ENCODE data around the gene BLTP2.
"Not testable (repeated sequence)": the region's sequence is repeated elsewhere in the genome, so short reads cannot be mapped to it uniquely, and the experiment has no call there.

Gene BLTP2

DNA sequence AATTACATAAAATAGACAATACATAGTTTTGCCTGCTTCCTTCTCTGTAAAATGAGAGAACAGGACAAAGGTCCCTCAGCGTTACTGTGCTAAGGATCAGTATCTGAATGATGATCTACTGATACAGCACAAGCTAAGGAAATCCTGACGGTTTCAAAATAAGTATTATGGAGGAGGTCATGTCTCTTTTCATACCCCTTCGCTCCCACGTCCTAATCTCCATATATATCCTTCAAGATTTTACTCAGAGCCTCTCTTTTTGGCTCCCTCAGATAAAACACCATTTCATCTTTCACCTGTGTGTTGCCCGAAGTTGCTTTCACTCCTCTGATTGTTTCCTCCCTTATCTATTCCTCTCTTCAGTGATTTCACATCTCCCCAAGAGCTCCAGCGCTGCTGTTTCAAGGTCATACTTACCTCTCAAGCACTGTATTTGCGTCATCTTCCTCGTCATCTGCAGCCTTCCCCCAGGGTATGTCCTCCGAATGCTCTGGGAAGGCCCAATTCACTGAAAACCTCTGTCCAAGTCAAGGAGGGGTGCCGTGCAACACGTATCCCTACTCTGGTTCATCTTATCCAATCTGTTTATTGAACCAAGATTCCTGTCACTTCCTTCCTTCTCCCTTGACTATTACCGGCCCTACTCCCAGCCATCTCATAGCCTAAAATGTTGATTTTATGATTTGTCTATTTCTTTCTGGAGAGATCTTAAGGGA is 1.2 kb upstream of the BLTP2 start:
- DNase-seq (ENCODE audit: low spot score) = no peak

DNA sequence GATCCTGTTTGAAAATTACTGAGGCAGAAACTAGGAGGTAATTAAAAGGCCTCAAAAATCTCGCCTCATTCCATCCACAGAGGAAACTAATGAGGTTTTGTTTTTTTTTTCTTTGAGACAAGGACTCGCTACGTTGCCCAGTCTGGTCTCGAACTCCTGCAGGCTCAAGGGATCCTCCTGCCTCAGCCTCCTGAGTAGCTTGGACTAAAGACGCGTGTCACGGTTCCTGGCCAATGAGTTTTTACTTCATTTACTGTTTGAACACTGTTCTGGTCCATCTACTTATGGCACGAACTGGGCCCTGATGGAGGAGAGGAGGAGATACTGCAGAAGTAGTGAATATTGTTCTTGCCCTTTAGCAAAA is 600 bp upstream of the BLTP2 start:
- peak; percentile 11 for DNase-seq (ENCODE audit: low spot score)

- DNase-seq (ENCODE audit: low spot score) = peak; percentile 36
These were observed 773 bp downstream of the BLTP2 start for GRCh38 chr17:28643983-28644786.

- no peak for DNase-seq (ENCODE audit: low spot score)
These were observed 3.4 kb downstream of the BLTP2 start for GRCh38 chr17:28641579-28641978.

- DNase-seq (ENCODE audit: low spot score) = no peak
These were observed 9.5 kb downstream of the BLTP2 start for GRCh38 chr17:28635506-28635905.

- peak; percentile 54 for DNase-seq (ENCODE audit: low spot score)
These were observed 10.6 kb downstream of the BLTP2 start for GRCh38 chr17:28634206-28634865.

GRCh38 chr17:28626818-28627217 is 18.1 kb downstream of the BLTP2 start:
- no peak for DNase-seq (ENCODE audit: low spot score)

DNA sequence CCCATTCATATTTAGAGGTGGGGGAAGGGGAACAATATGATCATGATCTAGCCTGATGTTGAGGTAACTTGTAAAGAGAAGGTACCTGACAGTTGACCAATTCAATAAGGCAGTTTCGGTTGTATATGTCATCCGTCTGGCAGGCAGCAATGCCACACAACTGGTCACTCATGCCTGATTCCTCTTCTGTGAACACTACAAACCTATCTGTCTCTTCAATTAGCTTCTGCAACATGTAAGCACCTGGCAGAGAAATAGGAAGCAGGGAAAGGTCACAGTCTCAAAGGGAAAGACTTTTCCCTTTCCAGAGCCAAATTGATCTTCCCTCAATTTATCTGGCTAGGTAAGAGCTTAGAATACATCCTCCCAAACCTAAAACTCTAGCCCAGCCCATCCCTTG is 20.8 kb downstream of the BLTP2 start:
- no peak for DNase-seq (ENCODE audit: low spot score)

DNA sequence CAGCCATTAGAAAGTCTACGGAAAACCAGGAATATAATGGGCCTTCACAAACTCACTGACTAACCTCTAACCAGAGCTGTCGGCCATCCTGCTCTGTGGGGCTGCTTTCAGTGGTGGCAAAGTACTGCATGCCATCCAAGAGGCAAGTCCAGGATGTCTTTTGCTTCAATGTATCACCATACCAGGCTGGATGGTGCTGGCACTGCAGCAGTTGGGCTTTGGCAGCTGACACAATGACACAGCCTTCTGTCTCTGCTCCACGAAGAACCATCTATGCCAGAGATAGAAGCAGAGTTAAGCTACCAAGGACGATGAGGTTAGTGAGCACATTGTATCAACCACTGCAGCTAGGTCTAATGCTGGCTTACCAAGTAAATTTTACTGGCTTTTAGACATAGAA is 21.3 kb downstream of the BLTP2 start:
- DNase-seq (ENCODE audit: low spot score) = peak; percentile 54

GRCh38 chr17:28622186-28622585 is 22.8 kb downstream of the BLTP2 start:
- DNase-seq (ENCODE audit: low spot score) = no peak

DNA sequence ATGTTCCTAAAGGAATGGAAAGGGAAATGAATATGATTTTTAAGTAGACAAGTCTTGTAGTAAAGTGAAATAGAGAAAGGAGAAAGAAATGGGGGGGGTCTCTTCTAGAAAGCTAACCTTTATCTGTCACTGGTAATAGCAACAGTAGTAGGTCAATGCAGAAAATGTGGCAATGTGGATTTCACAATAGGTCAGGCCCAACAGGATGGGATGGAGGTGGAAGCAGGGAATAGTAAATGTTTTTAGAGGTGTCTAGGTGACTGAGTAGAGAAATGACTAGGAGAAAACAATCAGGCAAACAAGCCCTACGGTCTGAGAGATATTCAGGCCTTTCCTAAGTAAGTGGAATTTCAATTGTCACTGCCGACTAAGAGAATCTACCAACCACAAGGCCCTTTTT is 24.9 kb downstream of the BLTP2 start:
- DNase-seq (ENCODE audit: low spot score) = no peak

DNA sequence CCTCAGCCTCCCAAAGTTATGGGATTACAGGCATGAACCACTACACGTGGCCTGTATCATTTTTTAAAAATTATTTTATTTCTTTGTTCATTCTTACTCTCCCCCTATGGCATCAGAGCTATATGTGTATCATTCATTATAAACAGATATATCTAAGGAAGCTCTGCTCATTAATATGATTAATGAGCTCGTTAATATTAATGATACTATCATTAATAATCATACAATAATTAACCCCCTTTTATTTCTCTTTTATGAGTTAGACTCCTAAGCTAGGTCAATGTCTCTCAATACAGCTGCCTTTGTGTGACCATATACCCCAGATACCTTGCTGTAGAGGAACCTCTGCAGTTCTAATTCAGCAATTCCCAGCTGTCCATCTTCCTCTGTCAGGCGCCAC is 26.5 kb downstream of the BLTP2 start:
- DNase-seq (ENCODE audit: low spot score) = no peak

- DNase-seq (ENCODE audit: low spot score) = no peak
These were observed 28.7 kb downstream of the BLTP2 start for GRCh38 chr17:28616281-28616680.

DNA sequence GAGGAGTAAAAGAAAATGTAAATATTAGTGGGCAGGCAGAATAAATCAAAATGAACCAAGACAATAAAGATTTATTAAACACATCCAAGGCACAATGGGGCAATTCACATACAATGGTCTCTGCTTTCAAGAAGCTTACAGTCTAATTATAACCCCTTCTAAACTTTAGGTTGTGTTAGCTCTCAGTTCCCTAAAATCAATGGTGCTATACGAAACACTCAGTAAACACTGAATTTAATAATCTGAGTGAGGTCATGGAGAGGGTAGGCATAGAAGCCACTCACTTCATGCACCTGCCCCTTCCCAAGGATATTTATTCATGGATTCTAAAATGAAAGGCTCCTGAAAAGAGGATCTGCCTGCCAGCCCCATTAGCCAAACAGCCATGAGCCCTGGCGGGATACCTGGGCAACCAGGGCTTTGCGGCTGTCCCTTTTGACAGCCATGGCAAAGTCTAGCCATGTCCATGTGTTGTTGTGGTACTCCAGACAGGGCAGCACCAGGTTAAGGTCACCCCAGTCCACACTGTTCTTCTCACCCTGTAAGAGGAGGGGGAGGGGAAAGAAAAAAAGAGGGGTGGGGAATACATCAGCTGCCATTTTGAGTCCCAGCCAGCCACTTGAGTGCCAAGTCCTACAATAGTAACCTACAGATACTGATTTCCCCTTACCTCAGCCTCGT is 29.6 kb downstream of the BLTP2 start:
- DNase-seq (ENCODE audit: low spot score) = no peak

GRCh38 chr17:28613931-28614381 is 31.0 kb downstream of the BLTP2 start, which contains the start of gene RSKR:
TSS of gene RSKR (minus strand) at chr17:28614185. CDS start at chr17:28614161, 24 bp downstream.
- DNase-seq (ENCODE audit: low spot score) = peak; percentile 69

GRCh38 chr17:28612936-28613872 is 31.8 kb downstream of the BLTP2 start:
- DNase-seq (ENCODE audit: low spot score) = peak; percentile 46

DNA sequence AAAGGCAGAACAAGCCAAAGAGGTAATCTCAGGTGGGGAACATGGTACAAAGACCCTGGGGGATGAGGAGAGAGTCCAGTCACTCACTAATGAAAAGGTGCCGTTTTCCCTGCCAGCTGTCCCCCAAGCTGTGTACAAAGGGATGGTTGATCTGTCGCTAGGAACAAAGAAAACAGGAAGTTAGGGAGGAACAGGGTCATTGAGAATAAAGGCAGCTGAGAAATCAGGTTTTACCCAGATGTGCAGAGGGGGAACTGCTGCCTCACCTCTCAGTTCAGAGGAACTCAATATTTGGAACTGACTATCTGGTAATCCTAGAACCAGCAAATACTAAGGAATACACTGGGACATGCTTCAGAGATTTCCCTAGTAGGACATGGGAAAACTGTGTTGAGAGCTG is 32.4 kb downstream of the BLTP2 start:
- no peak for DNase-seq (ENCODE audit: low spot score)

DNA sequence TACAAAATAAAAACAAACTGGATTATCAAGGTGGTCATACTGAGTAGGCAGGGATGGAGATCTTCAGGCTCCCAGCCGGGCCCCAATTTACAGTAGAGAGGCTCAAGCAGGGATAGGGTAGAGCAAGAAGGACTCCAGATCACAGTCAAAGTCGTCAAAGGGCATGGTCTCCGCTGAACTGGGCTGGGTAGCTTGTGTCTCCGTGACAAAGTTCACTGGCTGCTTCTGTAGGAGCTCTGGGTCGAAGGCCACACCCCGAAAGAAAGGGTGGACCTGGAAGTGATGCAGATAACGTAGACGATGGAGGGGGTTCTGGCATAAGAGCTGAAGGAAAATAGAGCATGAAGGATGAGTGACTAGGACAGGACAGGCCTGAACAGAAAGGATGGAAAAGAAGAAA is 34.6 kb downstream of the BLTP2 start:
- DNase-seq (ENCODE audit: low spot score) = no peak

DNA sequence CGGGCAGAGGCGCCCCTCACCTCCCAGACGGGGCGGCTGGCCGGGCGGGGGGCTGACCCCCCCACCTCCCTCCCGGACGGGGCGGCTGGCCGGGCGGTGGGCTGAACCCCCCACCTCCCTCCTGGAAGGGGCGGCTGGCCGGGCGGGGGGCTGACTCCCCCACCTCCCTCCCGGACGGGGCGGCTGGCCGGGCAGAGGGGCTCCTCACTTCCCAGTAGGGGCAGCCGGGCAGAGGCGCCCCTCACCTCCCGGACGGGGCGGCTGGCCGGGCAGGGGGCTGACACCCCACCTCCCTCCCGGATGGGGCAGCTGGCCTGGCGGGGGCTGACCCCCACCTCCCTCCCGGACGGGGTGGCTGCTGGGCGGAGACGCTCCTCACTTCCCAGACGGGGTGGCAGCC is 40.9 kb downstream of the BLTP2 start:
- not testable (repeated sequence) for DNase-seq (ENCODE audit: low spot score)

DNA sequence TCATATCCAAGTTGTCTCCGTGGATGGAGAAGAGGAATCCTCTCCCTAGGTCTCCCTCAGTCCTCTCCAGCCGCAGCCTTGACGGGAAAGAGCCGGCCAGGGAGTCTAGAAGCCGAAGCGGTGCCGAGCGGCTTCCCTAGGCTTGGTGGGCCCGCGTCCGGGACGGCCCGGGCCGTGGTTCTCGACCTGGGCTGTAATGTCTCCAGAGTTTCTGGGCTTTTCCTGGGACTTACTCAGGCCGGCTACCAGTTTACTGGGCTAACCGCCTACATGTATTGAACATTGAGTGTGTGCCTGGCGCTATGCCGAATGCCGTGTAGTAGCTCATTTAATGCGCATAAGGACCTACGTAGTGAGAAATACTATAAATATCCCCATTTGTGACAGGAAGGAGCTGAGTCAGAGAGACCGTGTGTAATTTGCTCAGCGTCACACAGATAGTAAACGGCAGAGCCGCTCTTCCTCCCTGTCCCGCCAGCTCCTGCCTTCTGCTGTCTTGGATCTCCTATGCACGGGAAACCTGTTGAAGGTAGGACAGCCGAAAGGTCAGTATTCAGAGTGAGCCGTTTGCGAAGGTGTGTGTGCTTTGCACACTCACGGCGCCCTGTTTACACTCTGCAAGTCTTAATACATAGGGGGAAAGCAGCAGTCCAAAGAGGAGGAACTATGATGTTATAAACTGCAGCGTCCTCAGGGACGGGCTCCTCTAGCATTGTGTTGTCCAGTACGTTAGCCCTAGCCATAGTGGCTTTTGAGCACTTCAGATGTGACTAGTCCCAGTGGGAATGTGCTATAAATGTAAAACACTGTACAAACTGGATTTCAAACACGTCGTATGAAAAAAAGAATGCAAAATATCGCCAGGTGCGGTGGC is 45.4 kb downstream of the BLTP2 start:
- peak; percentile 79 for DNase-seq (ENCODE audit: low spot score)
